Lower leg skin (tissue), 4 donors: Measurements from ENCODE around the gene ACSM6. TPM values are rescaled to one million over a fixed set of nuclear protein-coding genes. Genes with fewer than 3 reads are reported as not detected.

Experiments used
- DNase-seq, 2 donors: peaks; one replicate each; pipeline ENCODE4 v3.0.0-alpha.2; 2019; ENCODE audit warnings: low spot score in 2 of 2
- H3K4me3 ChIP-seq: fragments of 200-600 bp; sonication (generic); 2 replicates; pipeline ENCODE4 v1.5.1; 2017; ENCODE audit warnings: mild to moderate bottlenecking, low read depth; ENCODE audit not compliant: poor library complexity, severe bottlenecking
- CTCF ChIP-seq, 3 donors: fragments of 450-650 bp; IDR thresholded peaks; one replicate each; pipeline ENCODE4 v1.5.1; 2016; ENCODE audit warnings: antibody characterized with exemption in 3 of 3, mild to moderate bottlenecking in 3 of 3, moderate library complexity in 2 of 3
- POLR2A ChIP-seq, 2 donors: fragments of 450-650 bp; IDR thresholded peaks; one replicate each; pipeline ENCODE4 v1.6.1; 2016 to 2017; ENCODE audit warnings: antibody characterized with exemption in 2 of 2, mild to moderate bottlenecking in 1 of 2, moderate library complexity in 1 of 2
- WGBS, 2 donors: methylation state at CpG; one replicate each; pipeline ENCODE4 v1.1.5; 2018; 5-methylcytosine and 5-hydroxymethylcytosine counted together
- intact Hi-C: fragments of 100-400 bp; cut with DNase I; formaldehyde crosslinking; loops from one replicate; pipeline ENCODE4 v1.15.0; 2023; ENCODE audit warnings: low total_unique reads
- total RNA-seq, 4 donors: library from RNA; depleted of rRNA; stranded (reverse); fragments of >200 nt; gene quantifications; one replicate each; pipeline ENCODE4 v1.1.0, GENCODE V29; 2016

Gene ACSM6
- total RNA-seq, 4 donors from 2014 or later: 0.95 to 7.7 (median 2.7) TPM

GRCh38 chr10:95240811-95241210 lies 46.8 kb downstream of the ACSM6 start:
- intact Hi-C loops: no loop called here
- no peak for DNase-seq
- no peak overlapping the region for H3K4me3 ChIP-seq
- TF ChIP-seq POLR2A (IDR thresholded peaks at IDR 0.05): no peak
- TF ChIP-seq CTCF (IDR thresholded peaks at IDR 0.05): no peak
- 95 to 98% methylated on average over 6 of the region's 6 CpGs for WGBS, 2 donors

GRCh38 chr10:95241533-95241932 lies 47.5 kb downstream of the ACSM6 start:
- WGBS, 2 donors: 69 to 76% methylated on average over 4 of the region's 4 CpGs
- no peak for DNase-seq
- intact Hi-C loops: no loop called here
- TF ChIP-seq POLR2A (IDR thresholded peaks at IDR 0.05) (no peak), CTCF (IDR thresholded peaks at IDR 0.05) (no peak)
- H3K4me3 ChIP-seq: no peak overlapping the region

GRCh38 chr10:95242581-95243317 lies 48.7 kb downstream of the ACSM6 start:
- intact Hi-C loops: no loop called here
- no peak for DNase-seq
- H3K4me3 ChIP-seq: no peak overlapping the region
- WGBS, 2 donors: 74 to 79% methylated on average over 8 of the region's 8 CpGs
- TF ChIP-seq CTCF (IDR thresholded peaks at IDR 0.05) (no peak), POLR2A (IDR thresholded peaks at IDR 0.05) (no peak)

- intact Hi-C loops: no loop called here
- H3K4me3 ChIP-seq: no peak overlapping the region
- no peak for DNase-seq
- WGBS, 2 donors: 44 to 49% methylated on average over 3 of the region's 3 CpGs
- TF ChIP-seq POLR2A (IDR thresholded peaks at IDR 0.05) (no peak), CTCF (IDR thresholded peaks at IDR 0.05) (no peak)
These were observed 49.2 kb downstream of the ACSM6 start for GRCh38 chr10:95243318-95243617.

- no peak for TF ChIP-seq CTCF (IDR thresholded peaks at IDR 0.05)
- TF ChIP-seq POLR2A (IDR thresholded peaks at IDR 0.05): no peak
- 73 to 75% methylated on average over 2 of the region's 2 CpGs for WGBS, 2 donors
- intact Hi-C loops: no loop called here
- no peak overlapping the region for H3K4me3 ChIP-seq
- no peak for DNase-seq
These were observed 50.1 kb downstream of the ACSM6 start for GRCh38 chr10:95244152-95244551.
